ENCODE data around the gene KCNJ4.

The KCNJ4 gene

DNA sequence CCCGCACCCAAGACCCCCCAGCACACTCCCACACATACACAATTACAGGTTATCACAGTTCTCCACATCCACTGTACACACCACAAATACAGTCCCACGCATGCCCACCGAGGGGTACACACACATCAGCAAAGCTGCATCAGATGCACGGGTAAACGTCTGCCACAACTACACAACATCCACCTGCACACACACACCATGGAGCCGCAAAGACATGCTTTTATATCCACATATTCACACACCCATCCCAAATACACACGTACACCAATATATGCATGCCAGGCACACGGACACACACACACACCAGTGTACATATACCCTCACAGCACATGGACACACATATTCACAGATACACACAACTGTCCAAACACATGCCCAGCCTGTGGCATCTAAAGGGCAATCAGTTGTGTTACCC, 5.4 kb upstream of the KCNJ4 start:
- 78% methylated on average over 8 of the region's 8 CpGs for WGBS
- peaks cover 73% of the 10 kb centered on the region for H3K27me3 ChIP-seq (ENCODE audit: insufficient read depth, low read length)

DNA sequence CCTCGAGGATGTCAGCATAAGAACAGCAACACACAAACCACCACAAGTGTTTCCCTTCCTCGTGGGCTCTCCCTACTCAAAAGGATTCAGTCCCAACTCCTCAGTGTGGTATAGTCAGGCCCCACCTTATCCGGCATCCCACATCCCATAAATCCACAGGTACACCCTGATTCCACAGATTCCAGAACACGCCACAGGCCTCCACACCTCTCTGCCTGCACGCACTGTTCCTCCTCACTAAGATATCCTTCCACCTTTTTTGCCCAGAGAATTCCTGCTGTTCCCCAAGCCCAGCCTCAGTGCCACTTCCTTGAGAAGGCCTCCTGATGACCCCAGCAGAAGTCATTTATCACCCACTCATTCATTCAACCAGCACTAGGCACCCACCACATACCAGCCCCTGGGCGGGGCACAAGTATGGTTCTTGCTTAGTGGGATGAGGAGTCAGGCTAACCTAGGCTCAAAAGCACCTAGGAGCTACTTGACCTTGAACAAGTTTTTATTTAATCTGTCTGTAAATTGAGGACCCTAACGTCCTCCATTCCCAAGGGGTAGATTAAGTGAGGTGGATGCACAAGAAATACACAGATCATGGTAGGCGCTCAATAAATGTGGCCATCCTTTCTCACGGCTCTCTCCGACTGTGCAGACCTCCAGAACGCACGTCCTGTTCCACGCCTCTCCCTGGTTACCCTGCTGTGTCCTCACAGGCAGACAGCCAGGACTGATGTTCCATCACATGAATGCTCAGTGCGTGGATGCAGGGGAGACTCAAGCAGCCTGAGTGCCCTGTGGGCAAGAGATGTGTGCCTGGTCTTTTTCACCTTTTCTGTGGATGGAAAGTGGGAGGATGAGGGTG, 2.1 kb upstream of the KCNJ4 start:
- H3K27me3 ChIP-seq (ENCODE audit: insufficient read depth, low read length), result peaks cover 80% of the 10 kb centered on the region
- 88% methylated on average over 14 of the region's 14 CpGs for WGBS
- H3K27ac ChIP-seq (ENCODE audit: low read depth, low read length), result no peak overlapping the region
- 0 out of 2 replicates have a peak, but pooled peaks cover 2% of the 10 kb centered on the region for H3K4me1 ChIP-seq (ENCODE audit: insufficient read depth, low read length)
- H3K36me3 ChIP-seq (ENCODE audit: insufficient read depth, low read length), result no peaks in the 10 kb centered on the region
- no peak overlapping the region for H3K9ac ChIP-seq (ENCODE audit: low read depth, low read length)
- no peak overlapping the region for H3K4me3 ChIP-seq (ENCODE audit: low read length)
- no peaks in the 10 kb centered on the region for H3K9me3 ChIP-seq (ENCODE audit: insufficient read depth, low read depth, low read length)

More for the DNA sequence above, 5.4 kb upstream of the KCNJ4 start:
- H3K36me3 ChIP-seq (ENCODE audit: insufficient read depth, low read length), result no peaks in the 10 kb centered on the region
- H3K4me1 ChIP-seq (ENCODE audit: insufficient read depth, low read length), result peaks cover 9% of the 10 kb centered on the region
- no peak overlapping the region for H3K4me3 ChIP-seq (ENCODE audit: low read length)
- H3K9me3 ChIP-seq (ENCODE audit: insufficient read depth, low read depth, low read length), result no peaks in the 10 kb centered on the region
- H3K27ac ChIP-seq (ENCODE audit: low read depth, low read length), result no peak overlapping the region
- H3K9ac ChIP-seq (ENCODE audit: low read depth, low read length), result no peak overlapping the region

DNA sequence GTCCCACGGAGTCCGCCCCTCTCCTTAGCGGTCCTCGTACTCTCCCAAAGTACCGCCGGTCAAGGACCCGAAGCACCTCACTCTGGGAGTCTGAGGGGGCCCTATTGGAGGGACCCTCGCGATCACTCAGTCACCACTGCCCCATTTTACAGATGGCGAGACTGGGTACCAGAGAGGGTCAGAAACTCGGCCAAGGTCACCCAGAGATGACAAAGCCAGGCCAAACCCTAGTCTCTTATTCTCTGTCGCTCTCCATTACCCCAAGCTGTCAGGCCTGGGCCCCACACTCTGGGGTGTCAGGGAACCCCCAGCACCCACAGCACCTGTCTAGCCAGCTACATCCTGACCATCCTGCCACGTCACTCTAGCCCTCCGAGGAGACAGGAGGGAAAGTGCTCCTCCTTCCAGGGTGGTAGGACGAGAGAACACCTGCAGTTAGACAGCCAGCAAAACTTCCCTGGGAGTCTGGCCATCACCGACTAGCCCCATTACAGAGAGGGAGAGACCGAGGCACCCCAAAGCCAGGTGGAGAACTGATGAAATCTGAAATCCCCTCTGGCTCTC, 1.4 kb upstream of the KCNJ4 start:
- no peak overlapping the region for H3K27ac ChIP-seq (ENCODE audit: low read depth, low read length)
- 0 out of 2 replicates have a peak, but pooled peaks cover 3% of the 10 kb centered on the region for H3K4me1 ChIP-seq (ENCODE audit: insufficient read depth, low read length)
- H3K36me3 ChIP-seq (ENCODE audit: insufficient read depth, low read length), result no peaks in the 10 kb centered on the region
- peak overlapping the region; percentile 52 for H3K4me3 ChIP-seq (ENCODE audit: low read length)
- H3K9ac ChIP-seq (ENCODE audit: low read depth, low read length), result no peak overlapping the region
- WGBS, result 35% methylated on average over 17 of the region's 17 CpGs
- no peaks in the 10 kb centered on the region for H3K9me3 ChIP-seq (ENCODE audit: insufficient read depth, low read depth, low read length)
- H3K27me3 ChIP-seq (ENCODE audit: insufficient read depth, low read length), result peaks cover 81% of the 10 kb centered on the region

DNA sequence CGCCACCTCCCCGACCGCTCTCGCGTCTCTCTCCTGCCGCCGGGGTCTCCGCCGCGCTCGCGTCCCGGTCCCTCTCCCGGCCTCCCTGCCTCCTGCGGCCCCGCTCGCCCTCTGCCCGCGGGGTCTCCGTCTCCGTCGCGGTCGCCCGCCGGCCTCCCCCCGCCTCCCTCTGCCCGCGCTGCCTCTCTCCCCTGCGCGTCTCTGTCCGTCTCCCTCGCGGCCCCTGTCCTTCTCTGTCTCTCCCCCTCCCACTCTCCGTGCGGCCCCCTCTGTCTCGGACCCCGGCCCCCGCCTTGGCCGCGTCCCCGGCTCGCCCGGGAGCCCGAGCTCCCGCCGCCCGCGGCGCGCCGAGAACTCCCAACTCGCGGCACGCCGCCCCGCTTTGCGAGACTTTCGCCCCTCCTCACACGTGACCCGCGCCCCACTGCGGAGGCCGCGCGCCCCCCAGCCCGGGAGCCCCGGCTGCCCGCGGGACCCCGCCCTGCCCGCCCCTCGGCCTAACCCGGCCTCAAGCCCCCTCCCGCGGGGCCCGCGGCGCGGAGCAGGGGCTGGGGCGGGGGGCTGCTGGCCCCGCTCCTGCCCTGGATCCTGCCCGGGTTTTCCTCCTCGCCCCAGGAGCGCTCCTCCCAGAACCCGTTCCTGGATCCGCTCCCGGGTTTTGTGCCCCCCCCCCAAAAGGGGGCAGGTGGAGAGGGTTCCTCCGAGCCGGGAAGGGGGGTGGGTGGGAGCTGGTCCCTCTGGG, 702 bp upstream of the KCNJ4 start:
- Histone ChIP-seq H3K4me1 (ENCODE audit: insufficient read depth, low read length) (0 out of 2 replicates have a peak, but pooled peaks cover 3% of the 10 kb centered on the region), H3K27ac (ENCODE audit: low read depth, low read length) (no peak overlapping the region), H3K9ac (ENCODE audit: low read depth, low read length) (no peak overlapping the region; the same call in 1 of the 2 replicates), H3K36me3 (ENCODE audit: insufficient read depth, low read length) (no peaks in the 10 kb centered on the region), H3K27me3 (ENCODE audit: insufficient read depth, low read length) (peaks cover 79% of the 10 kb centered on the region), H3K9me3 (ENCODE audit: insufficient read depth, low read depth, low read length) (no peaks in the 10 kb centered on the region), H3K4me3 (ENCODE audit: low read length) (peak overlapping the region; percentile 52)
- under 1% methylated on average over 87 of the region's 90 CpGs for WGBS

DNA sequence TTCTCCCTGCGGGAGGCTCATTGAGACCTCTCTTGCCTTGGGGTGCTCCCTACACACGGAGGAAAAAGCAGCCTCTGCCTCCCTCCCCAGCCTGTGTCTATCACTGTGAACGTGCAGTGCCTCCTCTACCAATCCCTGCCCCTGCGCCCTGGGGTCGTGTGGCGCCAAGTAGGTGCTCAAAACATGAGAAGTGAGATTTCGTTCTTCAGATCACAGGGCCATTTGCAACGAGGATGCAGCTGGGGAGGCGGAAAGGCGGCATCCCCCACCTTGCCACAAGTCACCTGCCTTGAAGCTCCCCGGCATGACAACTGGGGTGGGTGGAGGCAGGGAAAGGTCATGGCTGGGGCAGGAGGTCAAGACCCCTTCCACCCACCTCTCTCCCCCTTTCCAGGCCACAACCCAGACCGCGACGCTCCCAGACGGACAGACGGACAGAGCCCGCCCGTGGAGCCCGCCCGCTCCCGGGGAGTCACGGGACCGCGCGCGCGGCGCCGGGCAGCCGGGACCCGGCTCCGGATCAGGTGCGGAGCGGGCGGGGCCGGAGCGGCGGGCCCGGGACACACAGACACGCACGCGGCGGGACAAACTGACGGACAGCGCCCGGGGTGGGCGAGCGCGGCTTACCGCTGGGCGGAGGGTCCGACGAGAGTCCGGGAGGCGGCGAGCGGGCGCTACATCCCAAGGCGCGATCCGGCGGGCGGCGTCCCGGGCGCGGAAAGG, 485 bp downstream of the KCNJ4 start:
- Histone ChIP-seq H3K27me3 (ENCODE audit: insufficient read depth, low read length) (peaks cover 77% of the 10 kb centered on the region), H3K36me3 (ENCODE audit: insufficient read depth, low read length) (no peaks in the 10 kb centered on the region), H3K4me3 (ENCODE audit: low read length) (peak overlapping the region; percentile 41), H3K27ac (ENCODE audit: low read depth, low read length) (no peak overlapping the region), H3K9me3 (ENCODE audit: insufficient read depth, low read depth, low read length) (no peaks in the 10 kb centered on the region), H3K4me1 (ENCODE audit: insufficient read depth, low read length) (peaks cover 3% of the 10 kb centered on the region; the same call in 1 of the 2 replicates), H3K9ac (ENCODE audit: low read depth, low read length) (no peak overlapping the region)
- 5% methylated on average over 67 of the region's 67 CpGs for WGBS

DNA sequence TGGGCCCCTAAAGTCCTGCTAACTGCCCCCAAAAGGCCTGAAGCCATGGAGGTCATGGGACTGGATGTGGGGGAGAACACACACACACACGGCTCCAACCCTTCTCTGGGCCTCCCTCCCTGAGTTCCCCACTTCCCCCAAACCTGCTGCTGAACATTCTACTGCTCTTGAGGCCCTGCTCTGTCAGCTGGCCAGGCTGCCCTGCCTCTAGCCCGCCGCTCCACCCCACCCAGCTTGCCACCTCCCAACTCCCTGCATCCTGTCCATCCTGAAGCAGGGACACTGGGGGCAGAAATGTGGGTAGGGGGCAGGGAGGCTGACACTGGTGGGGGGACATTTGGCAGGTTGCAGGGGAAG, 1.0 kb downstream of the KCNJ4 start:
- 52% methylated on average over 3 of the region's 3 CpGs for WGBS
- peaks cover 74% of the 10 kb centered on the region for H3K27me3 ChIP-seq (ENCODE audit: insufficient read depth, low read length)

DNA sequence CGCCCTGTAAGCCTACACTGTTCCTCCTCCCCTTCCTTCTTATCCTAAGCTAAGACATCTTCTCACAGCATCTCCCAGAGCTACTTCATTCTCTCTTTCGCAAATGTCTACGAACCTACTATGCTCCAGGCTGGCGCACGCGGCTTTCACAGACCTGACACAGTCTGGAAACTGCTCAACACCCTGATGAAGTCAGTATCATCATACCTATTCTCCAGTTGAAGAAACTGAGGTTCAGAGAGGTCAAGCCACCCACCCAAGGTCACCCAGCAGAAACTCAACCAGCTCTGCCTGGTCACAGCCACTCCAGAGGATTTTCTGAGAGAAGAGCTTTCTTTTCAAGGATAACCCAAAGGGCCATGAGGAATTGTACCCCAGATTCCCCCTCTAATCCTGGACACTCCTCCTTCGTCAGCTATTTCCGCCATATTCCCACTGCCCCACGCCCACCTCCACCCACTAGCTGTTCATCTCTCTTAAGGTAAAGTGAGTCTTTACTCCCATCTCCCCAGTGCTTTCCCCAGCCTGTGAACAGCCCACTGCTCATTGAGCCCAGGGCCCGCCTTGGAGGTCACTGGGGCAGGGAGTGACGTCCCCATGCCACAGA, 1.8 kb downstream of the KCNJ4 start:
- WGBS, result 79% methylated on average over 11 of the region's 11 CpGs
- Histone ChIP-seq H3K4me3 (ENCODE audit: low read length) (no peak overlapping the region), H3K27me3 (ENCODE audit: insufficient read depth, low read length) (peaks cover 71% of the 10 kb centered on the region), H3K9ac (ENCODE audit: low read depth, low read length) (no peak overlapping the region), H3K27ac (ENCODE audit: low read depth, low read length) (no peak overlapping the region), H3K9me3 (ENCODE audit: insufficient read depth, low read depth, low read length) (no peaks in the 10 kb centered on the region), H3K4me1 (ENCODE audit: insufficient read depth, low read length) (peaks cover 3% of the 10 kb centered on the region; the same call in 1 of the 2 replicates), H3K36me3 (ENCODE audit: insufficient read depth, low read length) (no peaks in the 10 kb centered on the region)

More for the DNA sequence above, 1.0 kb downstream of the KCNJ4 start:
- H3K9ac ChIP-seq (ENCODE audit: low read depth, low read length), result no peak overlapping the region
- peaks cover 3% of the 10 kb centered on the region; the same call in 1 of the 2 replicates for H3K4me1 ChIP-seq (ENCODE audit: insufficient read depth, low read length)
- no peak overlapping the region for H3K27ac ChIP-seq (ENCODE audit: low read depth, low read length)
- H3K36me3 ChIP-seq (ENCODE audit: insufficient read depth, low read length), result no peaks in the 10 kb centered on the region
- no peaks in the 10 kb centered on the region for H3K9me3 ChIP-seq (ENCODE audit: insufficient read depth, low read depth, low read length)
- no peak overlapping the region for H3K4me3 ChIP-seq (ENCODE audit: low read length)

DNA sequence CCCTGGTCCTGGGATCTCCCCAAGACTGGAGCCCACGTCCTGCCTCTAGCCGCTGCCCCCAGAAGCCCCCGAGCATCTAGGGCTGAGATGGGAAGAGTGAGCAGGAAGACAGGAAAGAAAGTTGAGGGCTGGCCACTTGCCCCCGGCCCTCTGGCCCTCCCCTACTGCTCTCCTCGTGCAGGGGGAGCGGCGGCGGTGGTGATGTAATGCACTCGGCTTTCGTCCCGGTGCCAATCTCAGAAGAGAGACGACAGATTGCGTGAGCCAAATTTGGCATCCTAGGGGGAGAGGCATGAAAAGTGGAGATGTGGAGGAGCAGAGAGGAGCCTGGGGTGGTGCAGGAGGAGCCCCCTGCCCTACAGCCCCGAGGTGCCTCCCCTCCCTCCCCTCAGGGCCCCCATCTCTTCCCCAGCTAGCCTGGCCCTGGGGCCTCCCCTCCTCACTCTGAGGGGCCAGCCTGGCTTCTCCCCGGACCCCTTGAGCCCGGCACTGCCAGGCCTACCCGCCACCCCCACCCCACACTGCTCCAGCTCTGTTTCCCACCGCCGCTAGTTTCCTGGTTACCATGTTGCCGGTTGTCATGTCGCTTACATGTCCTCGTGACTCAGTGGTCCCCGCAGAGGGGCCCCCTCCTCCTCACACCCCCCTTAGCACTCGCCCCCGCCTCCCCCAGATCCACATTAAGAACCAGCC, 2.5 kb downstream of the KCNJ4 start:
- Histone ChIP-seq H3K36me3 (ENCODE audit: insufficient read depth, low read length) (no peaks in the 10 kb centered on the region), H3K9me3 (ENCODE audit: insufficient read depth, low read depth, low read length) (no peaks in the 10 kb centered on the region), H3K27ac (ENCODE audit: low read depth, low read length) (no peak overlapping the region), H3K9ac (ENCODE audit: low read depth, low read length) (no peak overlapping the region), H3K4me3 (ENCODE audit: low read length) (no peak overlapping the region), H3K4me1 (ENCODE audit: insufficient read depth, low read length) (peaks cover 3% of the 10 kb centered on the region; the same call in 1 of the 2 replicates), H3K27me3 (ENCODE audit: insufficient read depth, low read length) (peaks cover 71% of the 10 kb centered on the region)
- 55% methylated on average over 25 of the region's 25 CpGs for WGBS

DNA sequence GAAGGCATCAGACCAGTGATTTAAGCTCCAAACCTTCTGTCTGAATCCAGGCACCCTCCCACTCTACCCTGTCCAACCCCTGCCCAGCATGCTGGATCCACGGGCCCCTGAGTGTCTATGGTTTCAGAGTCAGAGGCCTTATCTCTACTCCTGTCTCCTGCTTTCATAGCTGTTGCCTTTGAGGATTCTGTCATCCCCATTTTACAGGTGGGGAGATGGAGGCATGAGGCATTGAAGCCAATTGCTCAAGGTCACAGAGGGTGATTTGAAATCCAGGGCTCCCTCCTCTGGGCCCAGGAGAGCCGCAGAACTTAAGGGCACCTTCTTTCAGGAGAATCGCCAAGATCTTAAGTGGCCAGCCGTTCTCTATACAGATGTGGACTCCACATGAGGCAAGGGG, 3.1 kb downstream of the KCNJ4 start:
- H3K9me3 ChIP-seq (ENCODE audit: insufficient read depth, low read depth, low read length), result no peaks in the 10 kb centered on the region
- 82% methylated on average over 4 of the region's 4 CpGs for WGBS
- no peaks in the 10 kb centered on the region for H3K36me3 ChIP-seq (ENCODE audit: insufficient read depth, low read length)
- H3K4me1 ChIP-seq (ENCODE audit: insufficient read depth, low read length), result peaks cover 3% of the 10 kb centered on the region; the same call in 1 of the 2 replicates
- H3K4me3 ChIP-seq (ENCODE audit: low read length), result no peak overlapping the region
- H3K27me3 ChIP-seq (ENCODE audit: insufficient read depth, low read length), result peaks cover 64% of the 10 kb centered on the region
- no peak overlapping the region for H3K9ac ChIP-seq (ENCODE audit: low read depth, low read length)
- no peak overlapping the region for H3K27ac ChIP-seq (ENCODE audit: low read depth, low read length)

DNA sequence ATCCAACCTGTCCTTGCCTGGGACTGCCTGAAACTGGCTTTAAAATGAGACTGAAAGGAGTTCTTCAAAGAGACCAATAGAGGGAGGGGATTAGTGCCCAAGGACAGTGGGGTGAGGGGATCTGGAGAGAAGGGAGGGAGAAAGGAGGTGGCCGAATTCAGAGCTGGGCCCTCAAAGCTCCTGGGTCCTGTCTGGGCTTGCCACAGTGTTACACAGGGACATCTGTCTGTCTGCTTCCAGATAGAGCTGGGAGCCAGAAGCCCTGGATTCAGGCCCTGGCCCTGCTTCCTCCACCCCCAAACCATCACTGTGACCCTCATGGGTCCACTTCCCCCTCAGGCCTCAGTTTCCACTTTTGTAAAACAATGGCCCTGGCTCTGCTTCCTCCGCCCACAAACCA, 3.6 kb downstream of the KCNJ4 start:
- no peak overlapping the region for H3K27ac ChIP-seq (ENCODE audit: low read depth, low read length)
- no peaks in the 10 kb centered on the region for H3K36me3 ChIP-seq (ENCODE audit: insufficient read depth, low read length)
- H3K9ac ChIP-seq (ENCODE audit: low read depth, low read length), result no peak overlapping the region
- peaks cover 59% of the 10 kb centered on the region for H3K27me3 ChIP-seq (ENCODE audit: insufficient read depth, low read length)
- H3K9me3 ChIP-seq (ENCODE audit: insufficient read depth, low read depth, low read length), result no peaks in the 10 kb centered on the region
- no peak overlapping the region for H3K4me3 ChIP-seq (ENCODE audit: low read length)
- H3K4me1 ChIP-seq (ENCODE audit: insufficient read depth, low read length), result peaks cover 3% of the 10 kb centered on the region; the same call in 1 of the 2 replicates
- 90% methylated on average over 2 of the region's 2 CpGs for WGBS
